ENCODE data around the gene NDUFAF3. TPM values are rescaled to one million over a fixed set of nuclear protein-coding genes. Genes with fewer than 3 reads are reported as not detected.
A peak's percentile ranks its signal among the peaks of the same experiment; 100 is the strongest.

Gene NDUFAF3
- total RNA-seq = 100 to 1,000 TPM; 168 to 183 TPM

- intact Hi-C loops (cut with DNase I) = loop anchor here (5.0 kb wide), 1 partner anchor 70 kb away; the partner anchor contains the start of gene QRICH1
- WGBS = 1% methylated on average over 30 of the region's 83 CpGs
- Histone ChIP-seq H3K4me1 (replicated peaks) (peaks cover 2% of the 10 kb centered on the region), H3K9me3 (no peaks in the 10 kb centered on the region), H3K27ac (peak within 1 kb of the TSS; percentile 99 to 100), H3K27me3 (replicated peaks; ENCODE audit: insufficient read depth) (no peaks in the 10 kb centered on the region), H3K4me3 (peak within 1 kb of the TSS; percentile 79 to 86), H3K36me3 (peaks cover 7 to 8% of the 10 kb centered on the region in 2 donors)
- TF ChIP-seq POLR2AphosphoS5 (IDR thresholded peaks at IDR 0.05) (peak; percentile 48), POLR2A (IDR thresholded peaks at IDR 0.05) (peak; percentile 53), CTCF (IDR thresholded peaks at IDR 0.05) (peak; percentile 85 to 99 (median 92))
- DNase-seq (ENCODE audit: low spot score) = peak; percentile 87
Measured at GRCh38 chr3:49021813-49022687, at the start of gene NDUFAF3. NDUFAF3 (plus strand) TSS chr3:49022121; CDS start chr3:49022145, 24 bp downstream.

DNA sequence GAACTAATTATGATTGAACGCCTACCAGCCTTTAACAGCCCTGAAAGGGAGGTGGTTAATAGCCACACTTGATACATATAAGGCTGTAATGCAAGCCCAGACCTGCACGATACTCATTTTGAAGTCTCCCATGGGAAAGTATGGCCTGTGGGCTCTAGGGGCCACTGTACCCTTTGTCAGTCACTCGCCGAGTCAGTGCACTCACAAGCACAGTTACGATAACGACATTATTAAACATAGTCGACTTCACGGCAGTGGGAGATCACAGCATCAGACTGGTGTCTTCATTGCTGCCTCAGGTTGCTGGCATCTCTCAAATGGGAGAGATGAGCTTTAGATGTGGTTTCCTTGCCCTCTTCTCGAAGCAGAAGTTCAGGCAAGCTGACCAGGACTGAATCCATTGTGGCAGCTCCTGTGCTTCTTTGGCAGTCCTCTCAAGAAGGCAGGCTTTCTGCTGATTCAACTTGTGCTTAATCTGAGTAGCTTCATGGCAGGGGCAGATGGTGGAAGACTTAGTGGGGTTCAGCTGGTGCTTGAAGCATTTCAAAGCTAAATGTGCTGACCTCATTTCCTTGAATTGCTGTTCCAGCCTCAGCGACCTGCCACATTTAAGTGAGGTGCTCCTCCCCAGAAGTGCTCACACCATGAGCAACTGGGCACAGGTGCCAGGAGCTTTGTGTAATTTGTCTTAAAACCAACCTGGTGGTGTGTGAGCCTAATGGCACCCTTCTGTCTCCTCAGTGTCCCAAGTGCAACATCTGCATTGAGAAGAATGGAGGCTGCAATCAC is 47.7 kb upstream of the NDUFAF3 start:
- Histone ChIP-seq H3K27ac (no peak overlapping the region), H3K4me3 (no peak overlapping the region), H3K4me1 (replicated peaks) (no peaks in the 10 kb centered on the region), H3K27me3 (replicated peaks; ENCODE audit: insufficient read depth) (no peaks in the 10 kb centered on the region), H3K9me3 (no peaks in the 10 kb centered on the region), H3K36me3 (peaks cover 5 to 30% of the 10 kb centered on the region in 2 donors)
- no peak for DNase-seq (ENCODE audit: low spot score)
- intact Hi-C loops (cut with DNase I) = no loop called here
- TF ChIP-seq POLR2A (IDR thresholded peaks at IDR 0.05) (no peak), CTCF (IDR thresholded peaks at IDR 0.05) (no peak), POLR2AphosphoS5 (IDR thresholded peaks at IDR 0.05) (no peak)
- 88% methylated on average over 10 of the region's 10 CpGs for WGBS

DNA sequence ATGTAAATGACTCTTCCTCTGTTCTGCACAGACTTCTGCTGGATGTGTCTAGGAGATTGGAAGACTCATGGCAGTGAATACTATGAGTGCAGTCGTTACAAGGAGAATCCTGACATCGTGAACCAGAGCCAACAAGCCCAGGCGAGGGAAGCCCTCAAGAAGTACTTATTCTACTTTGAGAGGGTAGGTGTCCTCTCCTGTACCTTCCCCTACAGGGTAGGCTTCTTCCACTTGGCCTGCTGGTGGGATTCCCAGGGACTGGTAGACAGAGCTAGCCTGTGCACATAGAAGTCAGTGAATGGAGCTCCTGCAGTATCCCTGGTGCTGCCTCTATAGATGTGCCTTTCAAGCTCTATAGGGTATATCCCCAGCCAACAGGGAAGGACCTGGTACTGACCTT is 42.5 kb upstream of the NDUFAF3 start:
- intact Hi-C loops (cut with DNase I) = no loop called here
- TF ChIP-seq POLR2A (IDR thresholded peaks at IDR 0.05) (no peak), CTCF (IDR thresholded peaks at IDR 0.05) (no peak), POLR2AphosphoS5 (IDR thresholded peaks at IDR 0.05) (no peak)
- H3K9me3 ChIP-seq = no peaks in the 10 kb centered on the region
- H3K4me3 ChIP-seq = no peak overlapping the region
- 88% methylated on average over 3 of the region's 3 CpGs for WGBS
- no peaks in the 10 kb centered on the region for H3K27me3 ChIP-seq (replicated peaks; ENCODE audit: insufficient read depth)
- H3K36me3 ChIP-seq = peaks cover 12 to 16% of the 10 kb centered on the region in 2 donors
- H3K4me1 ChIP-seq (replicated peaks) = no peaks in the 10 kb centered on the region
- no peak overlapping the region for H3K27ac ChIP-seq
- no peak for DNase-seq (ENCODE audit: low spot score)

DNA sequence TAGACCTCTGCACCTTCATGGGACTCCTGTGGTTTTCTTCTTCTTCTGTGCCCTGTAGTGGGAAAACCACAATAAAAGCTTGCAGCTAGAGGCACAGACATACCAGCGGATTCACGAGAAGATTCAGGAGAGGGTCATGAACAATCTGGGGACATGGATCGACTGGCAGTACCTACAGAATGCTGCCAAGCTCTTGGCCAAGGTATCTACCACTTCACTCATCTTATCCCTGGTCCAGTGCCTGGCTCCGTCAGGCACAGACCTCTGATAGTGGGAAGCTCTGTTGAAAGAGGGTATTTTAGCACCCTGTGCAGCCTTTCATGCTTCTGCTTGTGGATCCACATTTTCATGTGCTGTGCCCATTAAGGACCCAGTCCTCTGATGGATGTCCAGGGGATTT is 41.6 kb upstream of the NDUFAF3 start:
- no peak for DNase-seq (ENCODE audit: low spot score)
- no peak for TF ChIP-seq POLR2AphosphoS5 (IDR thresholded peaks at IDR 0.05)
- TF ChIP-seq CTCF (IDR thresholded peaks at IDR 0.05) = no peak
- TF ChIP-seq POLR2A (IDR thresholded peaks at IDR 0.05) = no peak
- WGBS = 90% methylated on average over 4 of the region's 4 CpGs
- Histone ChIP-seq H3K9me3 (no peaks in the 10 kb centered on the region), H3K27me3 (replicated peaks; ENCODE audit: insufficient read depth) (no peaks in the 10 kb centered on the region), H3K36me3 (peaks cover 11 to 12% of the 10 kb centered on the region in 2 donors), H3K4me3 (no peak overlapping the region), H3K4me1 (replicated peaks) (no peaks in the 10 kb centered on the region), H3K27ac (no peak overlapping the region)
- intact Hi-C loops (cut with DNase I) = loop anchor here (10.0 kb wide), 1 partner anchor 115 kb away; the partner anchor contains the start of gene QRICH1

Data from prostate gland (tissue), 2 donors.